Measurements from ENCODE around the gene UTP18. TPM values are rescaled to one million over a fixed set of nuclear protein-coding genes. Genes with fewer than 3 reads are reported as not detected.

UTP18 gene
- total RNA-seq, 1 experiment from 2014 or later = 107 TPM

DNA sequence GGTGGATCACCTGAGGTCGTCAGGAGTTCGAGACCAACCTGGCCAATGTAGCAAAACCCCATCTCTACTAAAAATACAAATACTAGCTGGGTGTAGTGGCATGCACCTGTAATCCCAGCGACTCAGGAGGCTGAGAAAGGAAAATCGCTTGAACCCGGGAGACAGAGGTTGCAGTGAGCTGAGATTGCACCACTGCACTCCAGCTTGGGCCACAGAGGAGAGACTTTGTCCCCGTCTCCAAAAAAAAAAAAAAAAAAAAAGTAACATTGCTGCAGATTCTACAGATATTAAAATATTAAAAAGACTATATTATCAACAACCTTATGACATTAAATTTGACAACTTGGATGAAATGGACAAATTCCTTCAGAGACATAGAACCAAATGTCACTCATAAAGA lies 26.2 kb upstream of the UTP18 start:
- CTCF ChIA-PET = no interaction called here
- no TSS peak for BruUV-seq (replicated peaks)
- POLR2A ChIA-PET (ENCODE audit: low non-redundant PET) = no interaction called here
- TF ChIP-seq, protein P1, sequence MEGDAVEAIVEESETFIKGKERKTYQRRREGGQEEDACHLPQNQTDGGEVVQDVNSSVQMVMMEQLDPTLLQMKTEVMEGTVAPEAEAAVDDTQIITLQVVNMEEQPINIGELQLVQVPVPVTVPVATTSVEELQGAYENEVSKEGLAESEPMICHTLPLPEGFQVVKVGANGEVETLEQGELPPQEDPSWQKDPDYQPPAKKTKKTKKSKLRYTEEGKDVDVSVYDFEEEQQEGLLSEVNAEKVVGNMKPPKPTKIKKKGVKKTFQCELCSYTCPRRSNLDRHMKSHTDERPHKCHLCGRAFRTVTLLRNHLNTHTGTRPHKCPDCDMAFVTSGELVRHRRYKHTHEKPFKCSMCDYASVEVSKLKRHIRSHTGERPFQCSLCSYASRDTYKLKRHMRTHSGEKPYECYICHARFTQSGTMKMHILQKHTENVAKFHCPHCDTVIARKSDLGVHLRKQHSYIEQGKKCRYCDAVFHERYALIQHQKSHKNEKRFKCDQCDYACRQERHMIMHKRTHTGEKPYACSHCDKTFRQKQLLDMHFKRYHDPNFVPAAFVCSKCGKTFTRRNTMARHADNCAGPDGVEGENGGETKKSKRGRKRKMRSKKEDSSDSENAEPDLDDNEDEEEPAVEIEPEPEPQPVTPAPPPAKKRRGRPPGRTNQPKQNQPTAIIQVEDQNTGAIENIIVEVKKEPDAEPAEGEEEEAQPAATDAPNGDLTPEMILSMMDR (conservative IDR thresholded peaks at IDR 0.05; ENCODE audit: low read depth, low read length) = no peak
- no peak for TF ChIP-seq EZH2 (IDR thresholded peaks at IDR 0.05; ENCODE audit: borderline replicate concordance, low read depth, low read length, poor library complexity, severe bottlenecking)
- no peaks in the 10 kb centered on the region for H3K27me3 ChIP-seq (replicated peaks; ENCODE audit: insufficient read depth, low read depth, low read length, poor library complexity)
- no peaks in the 10 kb centered on the region for H3K9me3 ChIP-seq (ENCODE audit: low read depth, low read length, poor library complexity, severe bottlenecking)
- no peaks in the 10 kb centered on the region for H3K36me3 ChIP-seq (ENCODE audit: insufficient read depth, low read length, poor library complexity, severe bottlenecking)
- intact Hi-C loops (cut with micrococcal nuclease; ENCODE audit: unreplicated experiment) = no loop called here
- no peak for DNase-seq (ENCODE audit: low spot score)
- H3K4me1 ChIP-seq (ENCODE audit: insufficient read depth, low read length, poor library complexity, severe bottlenecking) = no peaks in the 10 kb centered on the region
- H3K27ac ChIP-seq (ENCODE audit: low read depth, low read length, poor library complexity, severe bottlenecking) = no peak overlapping the region
- H3K4me3 ChIP-seq (ENCODE audit: low read depth, low read length, poor library complexity, severe bottlenecking) = no peak overlapping the region

GRCh38 chr17:51238255-51238887 lies 22.0 kb upstream of the UTP18 start:
- POLR2A ChIA-PET (ENCODE audit: low non-redundant PET) = no interaction called here
- no peaks in the 10 kb centered on the region for H3K4me1 ChIP-seq (ENCODE audit: insufficient read depth, low read length, poor library complexity, severe bottlenecking)
- CTCF ChIA-PET = no interaction called here
- TF ChIP-seq EZH2 (IDR thresholded peaks at IDR 0.05; ENCODE audit: borderline replicate concordance, low read depth, low read length, poor library complexity, severe bottlenecking) = no peak
- TF ChIP-seq, protein P1 (conservative IDR thresholded peaks at IDR 0.05; ENCODE audit: low read depth, low read length) = no peak
- no peak for DNase-seq (ENCODE audit: low spot score)
- no peaks in the 10 kb centered on the region for H3K9me3 ChIP-seq (ENCODE audit: low read depth, low read length, poor library complexity, severe bottlenecking)
- H3K36me3 ChIP-seq (ENCODE audit: insufficient read depth, low read length, poor library complexity, severe bottlenecking) = no peaks in the 10 kb centered on the region
- H3K27ac ChIP-seq (ENCODE audit: low read depth, low read length, poor library complexity, severe bottlenecking) = no peak overlapping the region
- H3K4me3 ChIP-seq (ENCODE audit: low read depth, low read length, poor library complexity, severe bottlenecking) = no peak overlapping the region
- no TSS peak for BruUV-seq (replicated peaks)
- no peaks in the 10 kb centered on the region for H3K27me3 ChIP-seq (replicated peaks; ENCODE audit: insufficient read depth, low read depth, low read length, poor library complexity)
- intact Hi-C loops (cut with micrococcal nuclease; ENCODE audit: unreplicated experiment) = no loop called here

- H3K9me3 ChIP-seq (ENCODE audit: low read depth, low read length, poor library complexity, severe bottlenecking) = no peaks in the 10 kb centered on the region
- no peaks in the 10 kb centered on the region for H3K27me3 ChIP-seq (replicated peaks; ENCODE audit: insufficient read depth, low read depth, low read length, poor library complexity)
- no peak overlapping the region for H3K27ac ChIP-seq (ENCODE audit: low read depth, low read length, poor library complexity, severe bottlenecking)
- H3K4me3 ChIP-seq (ENCODE audit: low read depth, low read length, poor library complexity, severe bottlenecking) = no peak overlapping the region
- POLR2A ChIA-PET (ENCODE audit: low non-redundant PET) = no interaction called here
- CTCF ChIA-PET = no interaction called here
- H3K4me1 ChIP-seq (ENCODE audit: insufficient read depth, low read length, poor library complexity, severe bottlenecking) = no peaks in the 10 kb centered on the region
- no peaks in the 10 kb centered on the region for H3K36me3 ChIP-seq (ENCODE audit: insufficient read depth, low read length, poor library complexity, severe bottlenecking)
- no TSS peak for BruUV-seq (replicated peaks)
- TF ChIP-seq EZH2 (IDR thresholded peaks at IDR 0.05; ENCODE audit: borderline replicate concordance, low read depth, low read length, poor library complexity, severe bottlenecking) = no peak
- TF ChIP-seq, protein P1 (conservative IDR thresholded peaks at IDR 0.05; ENCODE audit: low read depth, low read length) = no peak
- intact Hi-C loops (cut with micrococcal nuclease; ENCODE audit: unreplicated experiment) = no loop called here
- no peak for DNase-seq (ENCODE audit: low spot score)
Observed at GRCh38 chr17:51240275-51240674, 20.1 kb upstream of the UTP18 start.

All from A673 (cell line).